Fibroblast of mammary gland (primary cell): ENCODE results near the gene CELSR2.

Experiments
- DNase-seq: peaks from one replicate; pipeline ENCODE4 v3.0.0-alpha.2; 2010; ENCODE audit warnings: low read depth
- H3K4me3 ChIP-seq: 2 replicates; pipeline ENCODE4 v1.5.1; 2011; ENCODE audit warnings: low read depth, mild to moderate bottlenecking, low read length, moderate library complexity; ENCODE audit not compliant: control insufficient read depth
- TF ChIP-seq, protein P1 (sequence below): conservative IDR thresholded peaks from 2 replicates; pipeline ENCODE4 v1.5.1; 2011; ENCODE audit warnings: low read depth, low read length, inconsistent platforms; ENCODE audit not compliant: control insufficient read depth, insufficient read depth

Gene CELSR2

DNA sequence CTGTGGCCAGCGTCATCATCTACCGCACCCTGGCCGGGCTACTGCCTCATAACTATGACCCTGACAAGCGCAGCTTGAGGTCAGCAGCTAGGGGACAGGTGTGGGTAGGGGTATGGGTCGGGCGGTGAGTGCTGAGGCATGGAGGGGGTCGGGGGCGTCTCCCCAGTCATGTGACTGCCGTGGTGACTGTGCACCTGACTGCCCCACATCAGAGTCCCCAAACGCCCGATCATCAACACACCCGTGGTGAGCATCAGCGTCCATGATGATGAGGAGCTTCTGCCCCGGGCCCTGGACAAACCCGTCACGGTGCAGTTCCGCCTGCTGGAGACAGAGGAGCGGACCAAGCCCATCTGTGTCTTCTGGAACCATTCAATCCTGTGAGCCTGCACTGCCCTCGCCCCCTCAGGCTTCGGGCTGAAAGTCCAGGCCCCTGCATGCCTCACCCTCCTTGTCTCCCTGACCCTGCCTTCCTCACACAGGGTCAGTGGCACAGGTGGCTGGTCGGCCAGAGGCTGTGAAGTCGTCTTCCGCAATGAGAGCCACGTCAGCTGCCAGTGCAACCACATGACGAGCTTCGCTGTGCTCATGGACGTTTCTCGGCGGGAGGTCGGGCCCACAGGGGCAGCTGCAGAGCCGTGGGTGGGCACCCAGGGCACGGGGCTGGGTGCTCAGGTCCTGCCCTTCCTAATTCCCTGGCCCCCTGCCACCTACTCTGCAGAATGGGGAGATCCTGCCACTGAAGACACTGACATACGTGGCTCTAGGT lies 20.1 kb downstream of the CELSR2 start:
- DNase-seq, result no peak
- H3K4me3 ChIP-seq, result no peak overlapping the region
- TF ChIP-seq, protein P1, sequence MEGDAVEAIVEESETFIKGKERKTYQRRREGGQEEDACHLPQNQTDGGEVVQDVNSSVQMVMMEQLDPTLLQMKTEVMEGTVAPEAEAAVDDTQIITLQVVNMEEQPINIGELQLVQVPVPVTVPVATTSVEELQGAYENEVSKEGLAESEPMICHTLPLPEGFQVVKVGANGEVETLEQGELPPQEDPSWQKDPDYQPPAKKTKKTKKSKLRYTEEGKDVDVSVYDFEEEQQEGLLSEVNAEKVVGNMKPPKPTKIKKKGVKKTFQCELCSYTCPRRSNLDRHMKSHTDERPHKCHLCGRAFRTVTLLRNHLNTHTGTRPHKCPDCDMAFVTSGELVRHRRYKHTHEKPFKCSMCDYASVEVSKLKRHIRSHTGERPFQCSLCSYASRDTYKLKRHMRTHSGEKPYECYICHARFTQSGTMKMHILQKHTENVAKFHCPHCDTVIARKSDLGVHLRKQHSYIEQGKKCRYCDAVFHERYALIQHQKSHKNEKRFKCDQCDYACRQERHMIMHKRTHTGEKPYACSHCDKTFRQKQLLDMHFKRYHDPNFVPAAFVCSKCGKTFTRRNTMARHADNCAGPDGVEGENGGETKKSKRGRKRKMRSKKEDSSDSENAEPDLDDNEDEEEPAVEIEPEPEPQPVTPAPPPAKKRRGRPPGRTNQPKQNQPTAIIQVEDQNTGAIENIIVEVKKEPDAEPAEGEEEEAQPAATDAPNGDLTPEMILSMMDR, result no peak

DNA sequence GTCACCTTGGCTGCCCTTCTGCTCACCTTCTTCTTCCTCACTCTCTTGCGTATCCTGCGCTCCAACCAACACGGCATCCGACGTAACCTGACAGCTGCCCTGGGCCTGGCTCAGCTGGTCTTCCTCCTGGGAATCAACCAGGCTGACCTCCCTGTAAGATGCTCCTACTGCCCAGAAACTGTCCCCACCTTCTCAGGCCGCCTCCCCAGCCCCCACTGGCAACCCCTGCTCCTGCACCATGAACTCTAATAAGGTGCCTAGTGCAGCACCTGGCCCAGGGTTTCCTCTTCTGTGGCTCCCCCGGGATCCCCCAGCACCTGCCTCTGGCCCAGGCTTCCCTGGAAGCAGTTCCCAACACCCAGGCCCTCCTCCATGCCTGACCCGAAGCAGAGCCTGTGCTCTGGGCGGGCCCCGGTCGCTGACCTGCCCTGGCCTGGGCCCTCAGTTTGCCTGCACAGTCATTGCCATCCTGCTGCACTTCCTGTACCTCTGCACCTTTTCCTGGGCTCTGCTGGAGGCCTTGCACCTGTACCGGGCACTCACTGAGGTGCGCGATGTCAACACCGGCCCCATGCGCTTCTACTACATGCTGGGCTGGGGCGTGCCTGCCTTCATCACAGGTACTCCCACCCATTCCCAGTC lies 20.8 kb downstream of the CELSR2 start:
- TF ChIP-seq, protein P1, result no peak
- H3K4me3 ChIP-seq, result no peak overlapping the region
- no peak for DNase-seq

DNA sequence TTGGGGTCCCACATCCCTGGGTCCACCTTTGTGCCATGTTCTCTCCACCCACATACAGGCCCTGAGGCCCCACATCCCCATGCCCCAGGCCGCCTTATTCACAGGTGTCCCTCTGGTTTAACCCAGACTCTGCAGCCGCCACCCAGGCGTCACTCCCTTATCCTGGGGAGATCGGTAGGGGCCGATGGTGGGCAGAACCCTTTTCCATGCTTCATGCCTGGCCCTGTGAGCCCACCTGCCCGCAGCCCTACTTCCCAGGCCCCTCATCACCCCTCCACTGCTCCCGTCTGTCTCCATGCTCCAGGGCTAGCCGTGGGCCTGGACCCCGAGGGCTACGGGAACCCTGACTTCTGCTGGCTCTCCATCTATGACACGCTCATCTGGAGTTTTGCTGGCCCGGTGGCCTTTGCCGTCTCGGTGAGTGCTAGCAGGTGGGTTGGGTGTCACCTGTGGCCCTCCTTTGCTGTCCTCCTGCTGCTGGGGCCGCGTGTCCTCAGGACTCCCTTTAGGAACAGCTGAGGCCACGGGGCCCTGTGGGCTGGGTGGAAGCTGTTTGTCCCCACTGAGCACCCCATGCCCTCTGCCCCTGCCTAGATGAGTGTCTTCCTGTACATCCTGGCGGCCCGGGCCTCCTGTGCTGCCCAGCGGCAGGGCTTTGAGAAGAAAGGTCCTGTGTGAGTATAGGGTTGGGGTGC lies 21.4 kb downstream of the CELSR2 start:
- no peak overlapping the region for H3K4me3 ChIP-seq
- no peak for DNase-seq
- TF ChIP-seq, protein P1, result no peak

DNA sequence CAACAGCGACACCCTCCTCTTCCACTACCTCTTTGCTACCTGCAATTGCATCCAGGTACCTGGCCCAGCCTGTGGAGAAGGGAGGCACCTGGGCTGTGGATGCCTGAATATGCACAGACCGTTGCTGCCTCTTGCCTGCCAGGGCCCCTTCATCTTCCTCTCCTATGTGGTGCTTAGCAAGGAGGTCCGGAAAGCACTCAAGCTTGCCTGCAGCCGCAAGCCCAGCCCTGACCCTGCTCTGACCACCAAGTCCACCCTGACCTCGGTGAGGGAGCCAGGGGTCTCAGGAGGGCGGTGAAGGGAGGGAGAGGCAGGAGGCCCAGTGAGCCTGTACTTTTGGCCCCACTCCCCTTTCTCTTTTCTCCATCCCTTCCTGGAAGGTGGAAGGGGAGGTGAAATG lies 22.1 kb downstream of the CELSR2 start:
- TF ChIP-seq, protein P1, result no peak
- H3K4me3 ChIP-seq, result no peak overlapping the region
- no peak for DNase-seq

DNA sequence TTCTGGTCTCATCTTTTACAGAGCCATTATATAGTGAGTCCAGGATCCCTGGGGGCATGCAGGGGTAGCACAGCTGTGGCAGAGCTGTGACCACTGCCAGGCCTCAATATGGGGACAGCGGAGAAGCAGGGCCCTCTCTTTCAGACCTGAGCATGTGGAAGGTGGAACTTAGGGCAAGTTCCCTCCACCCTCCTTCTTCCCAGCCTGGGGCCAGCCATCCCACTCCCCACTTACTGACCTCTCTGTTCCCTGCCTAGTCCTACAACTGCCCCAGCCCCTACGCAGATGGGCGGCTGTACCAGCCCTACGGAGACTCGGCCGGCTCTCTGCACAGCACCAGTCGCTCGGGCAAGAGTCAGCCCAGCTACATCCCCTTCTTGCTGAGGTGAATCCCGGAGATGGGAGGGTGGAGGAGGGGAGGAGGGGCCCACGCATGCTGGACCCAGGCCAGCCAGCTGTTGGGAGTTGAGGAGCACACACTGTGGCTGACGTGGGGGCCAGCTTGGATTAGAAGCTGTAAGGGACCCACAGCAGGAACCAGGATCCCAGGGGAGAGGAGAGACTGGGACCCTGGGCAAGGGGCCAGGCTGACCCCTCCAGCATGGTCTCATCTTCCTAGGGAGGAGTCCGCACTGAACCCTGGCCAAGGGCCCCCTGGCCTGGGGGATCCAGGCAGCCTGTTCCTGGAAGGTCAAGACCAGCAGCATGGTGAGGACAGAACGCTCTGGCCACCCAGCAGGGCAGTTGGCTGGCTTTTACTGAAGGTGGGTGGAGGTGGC lies 22.9 kb downstream of the CELSR2 start:
- H3K4me3 ChIP-seq, result no peak overlapping the region
- TF ChIP-seq, protein P1, result no peak
- DNase-seq, result no peak

DNA sequence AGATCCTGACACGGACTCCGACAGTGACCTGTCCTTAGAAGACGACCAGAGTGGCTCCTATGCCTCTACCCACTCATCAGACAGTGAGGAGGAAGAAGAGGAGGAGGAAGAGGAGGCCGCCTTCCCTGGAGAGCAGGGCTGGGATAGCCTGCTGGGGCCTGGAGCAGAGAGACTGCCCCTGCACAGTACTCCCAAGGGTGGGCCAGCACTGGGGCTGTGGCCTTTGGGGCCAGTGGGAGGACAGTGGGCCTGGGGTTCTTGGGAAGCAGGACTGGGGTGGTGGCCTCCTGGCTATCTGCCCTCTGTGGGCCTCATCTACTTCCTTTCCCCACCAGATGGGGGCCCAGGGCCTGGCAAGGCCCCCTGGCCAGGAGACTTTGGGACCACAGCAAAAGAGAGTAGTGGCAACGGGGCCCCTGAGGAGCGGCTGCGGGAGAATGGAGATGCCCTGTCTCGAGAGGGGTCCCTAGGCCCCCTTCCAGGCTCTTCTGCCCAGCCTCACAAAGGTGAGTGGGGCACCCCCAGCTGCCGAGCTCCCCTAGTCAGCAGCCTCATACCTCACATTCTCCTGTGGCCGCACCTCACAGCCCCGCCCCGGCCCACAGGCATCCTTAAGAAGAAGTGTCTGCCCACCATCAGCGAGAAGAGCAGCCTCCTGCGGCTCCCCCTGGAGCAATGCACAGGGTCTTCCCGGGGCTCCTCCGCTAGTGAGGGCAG lies 23.6 kb downstream of the CELSR2 start:
- no peak for DNase-seq
- TF ChIP-seq, protein P1, result no peak
- no peak overlapping the region for H3K4me3 ChIP-seq
